Activated CD4-positive, alpha-beta T cell treated with anti-CD3 and anti-CD28 coated beads, Interleukin-2, amount 50 U/mL, for 4 hours (primary cell): ENCODE results near the gene CCDC120.

Experiments
- DNase-seq, 2 experiments: peaks; one replicate each; pipeline ENCODE4 v3.0.0-alpha.2; 2020

CCDC120 gene

GRCh38 chrX:49061916-49062315 is 3.1 kb downstream of the CCDC120 start:
- DNase-seq, result no peak

GRCh38 chrX:49063715-49064114 is 4.9 kb downstream of the CCDC120 start:
- no peak for DNase-seq

- no peak for DNase-seq
These were observed 5.5 kb downstream of the CCDC120 start for GRCh38 chrX:49064303-49064702.

- DNase-seq, result no peak
These were observed 5.9 kb downstream of the CCDC120 start for GRCh38 chrX:49064735-49065134.

- no peak for DNase-seq
These were observed 7.5 kb downstream of the CCDC120 start for GRCh38 chrX:49066278-49066677.

- DNase-seq, result no peak
These were observed 7.9 kb downstream of the CCDC120 start for GRCh38 chrX:49066690-49067089.

GRCh38 chrX:49067285-49068120 is 8.7 kb downstream of the CCDC120 start:
- DNase-seq, result no peak

DNA sequence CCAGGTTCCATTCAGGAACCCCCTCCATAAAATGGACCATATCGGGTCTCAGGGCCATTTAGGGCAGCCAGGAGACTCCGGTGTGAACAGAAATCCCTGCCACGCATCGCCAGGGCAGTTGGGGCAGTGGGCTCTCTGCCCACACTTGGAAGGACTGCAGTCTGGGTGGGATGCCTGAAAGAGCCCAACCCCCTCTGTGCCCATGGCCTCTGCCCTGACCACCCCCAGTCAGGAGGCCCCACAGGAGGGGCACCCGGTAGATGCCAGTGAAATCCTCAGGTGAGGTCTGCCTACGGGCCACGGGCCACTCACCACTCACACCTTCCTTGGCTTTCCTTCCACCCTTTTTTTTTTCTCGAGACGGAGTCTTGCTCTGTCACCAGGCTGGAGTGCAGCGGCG is 10.2 kb downstream of the CCDC120 start:
- DNase-seq, result no peak

DNA sequence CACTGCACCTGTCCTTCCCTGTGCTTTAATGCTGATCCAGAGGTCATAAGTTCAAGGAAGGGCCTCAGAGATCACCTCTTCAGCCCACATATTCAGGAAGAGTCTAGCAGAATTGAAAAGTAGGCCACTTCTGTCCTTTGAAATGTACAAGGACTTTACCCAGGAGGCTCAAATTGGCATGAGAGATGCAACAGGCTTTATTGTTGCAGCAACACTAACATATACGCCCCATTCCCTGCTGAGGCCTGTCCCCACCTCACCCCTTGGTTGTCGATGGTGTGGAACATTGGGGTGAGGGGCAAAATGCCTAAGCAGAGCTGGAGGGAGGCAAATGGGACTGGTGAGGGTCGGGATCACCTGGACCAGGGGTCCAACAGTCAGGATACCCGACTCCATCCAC is 12.2 kb downstream of the CCDC120 start:
- DNase-seq, result no peak

DNA sequence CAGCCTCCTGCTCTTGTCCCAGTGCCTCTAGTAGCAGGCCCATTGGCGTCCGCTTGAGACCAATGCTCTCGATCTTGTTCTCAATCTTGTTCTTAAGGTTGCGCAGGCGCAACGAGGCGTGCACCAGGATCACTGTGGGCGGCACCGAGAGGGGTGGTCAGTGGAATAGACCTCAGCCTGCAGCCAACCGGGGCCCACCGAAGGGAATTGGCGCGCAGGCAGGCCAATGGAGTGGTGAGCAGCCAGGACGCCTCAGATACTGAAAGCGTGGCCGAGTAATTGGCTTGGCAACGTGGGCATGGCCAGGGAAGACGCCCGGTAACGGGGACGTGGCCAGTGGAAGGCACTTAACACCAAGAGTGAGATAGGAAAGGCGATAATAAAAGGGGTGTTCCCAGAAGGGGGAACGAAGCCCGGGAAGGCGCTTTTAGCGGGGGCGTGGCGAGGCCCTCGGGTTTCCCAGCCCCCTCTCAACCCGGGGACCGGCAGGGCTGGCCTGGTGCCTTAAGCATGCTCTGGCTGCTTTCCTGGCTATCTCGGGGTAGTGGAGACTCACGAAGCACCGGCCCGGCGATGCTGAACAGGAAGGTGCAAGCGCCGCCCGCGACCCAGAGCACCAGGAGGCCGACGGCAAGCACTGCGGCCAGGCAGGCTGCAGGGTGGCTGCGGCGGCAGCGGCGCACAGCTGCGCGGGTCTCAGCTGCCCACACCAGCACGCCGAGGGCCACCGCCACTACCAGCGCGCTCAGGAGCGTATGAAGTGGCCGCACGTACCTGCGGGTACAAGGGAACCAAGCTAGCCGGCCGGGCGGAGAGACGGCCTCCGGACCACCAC is 13.3 kb downstream of the CCDC120 start:
- no peak for DNase-seq

GRCh38 chrX:49072712-49073095 is 13.9 kb downstream of the CCDC120 start:
- no peak for DNase-seq

DNA sequence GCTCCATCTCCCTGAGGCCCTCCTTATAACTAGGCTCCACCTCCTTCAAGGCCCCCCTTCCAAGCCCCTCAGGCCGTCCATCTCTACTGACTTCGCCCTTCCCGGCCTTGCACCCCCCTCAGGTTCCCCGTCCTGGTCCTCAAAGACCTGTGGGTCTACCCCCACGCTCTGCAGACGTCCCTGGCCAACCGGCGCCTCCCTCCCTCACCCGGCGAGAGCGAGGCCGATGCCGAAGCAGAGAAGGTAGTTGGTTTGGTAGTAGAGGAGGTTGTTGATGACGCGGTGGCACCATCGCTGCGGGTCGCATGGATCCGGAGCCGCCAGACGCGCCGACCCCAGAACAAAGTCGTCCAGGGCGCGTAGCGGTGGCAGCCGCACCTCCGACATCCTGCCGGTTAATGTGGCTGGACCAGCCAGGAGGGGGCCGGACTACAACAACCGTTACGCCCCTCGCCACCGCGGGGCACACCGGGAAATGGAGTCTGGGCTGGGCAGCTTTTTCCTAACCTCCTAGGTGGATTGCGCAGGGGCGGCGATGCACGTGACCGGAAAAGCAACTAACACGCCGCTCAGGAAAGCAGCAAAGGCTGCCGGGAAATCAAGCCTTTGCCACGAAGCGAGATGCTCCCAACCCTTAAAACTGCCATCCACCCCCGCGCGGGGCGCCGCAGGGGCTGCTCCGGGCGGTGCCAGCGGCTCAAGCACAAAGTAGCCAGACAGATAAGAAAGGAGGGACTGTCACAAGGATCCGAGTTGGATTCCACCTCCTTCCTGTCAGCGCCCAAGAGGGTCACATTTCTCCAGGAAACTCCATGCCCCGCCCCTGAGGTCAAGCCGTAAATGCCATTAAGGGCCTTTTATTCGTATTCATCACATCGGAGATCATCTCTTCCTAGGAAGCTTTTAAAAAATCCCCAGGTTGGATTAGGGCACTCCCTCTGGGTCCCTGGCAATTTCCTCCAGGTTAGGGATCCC is 15.1 kb downstream of the CCDC120 start, which contains the start of gene PRAF2:
PRAF2 (minus strand) TSS at position 402 of the 975 bp plus-strand sequence; CDS start at position 387, 15 bp downstream.
- DNase-seq, result peak; percentile 85 to 88

GRCh38 chrX:49075347-49075746 is 16.5 kb downstream of the CCDC120 start:
- DNase-seq, result no peak

DNA sequence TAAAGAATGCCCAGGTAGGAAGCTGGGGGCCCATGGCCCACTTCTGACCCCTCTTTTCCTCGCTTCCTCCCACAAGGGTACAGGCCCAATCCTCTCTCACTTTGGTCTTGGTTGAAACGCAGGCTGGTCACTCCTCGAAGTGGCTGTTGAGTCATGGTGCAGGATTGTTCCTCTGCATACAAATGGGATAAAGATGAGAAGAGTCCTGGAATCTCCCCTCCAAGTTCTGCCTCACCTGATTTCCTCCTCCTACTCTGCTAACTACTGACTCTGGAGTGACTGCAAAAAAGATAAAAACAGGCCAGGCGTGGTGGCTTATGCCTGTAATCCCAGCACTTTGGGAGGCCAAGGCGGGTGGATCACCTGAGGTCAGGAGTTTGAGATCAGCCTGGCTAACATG is 19.1 kb downstream of the CCDC120 start:
- no peak for DNase-seq

DNA sequence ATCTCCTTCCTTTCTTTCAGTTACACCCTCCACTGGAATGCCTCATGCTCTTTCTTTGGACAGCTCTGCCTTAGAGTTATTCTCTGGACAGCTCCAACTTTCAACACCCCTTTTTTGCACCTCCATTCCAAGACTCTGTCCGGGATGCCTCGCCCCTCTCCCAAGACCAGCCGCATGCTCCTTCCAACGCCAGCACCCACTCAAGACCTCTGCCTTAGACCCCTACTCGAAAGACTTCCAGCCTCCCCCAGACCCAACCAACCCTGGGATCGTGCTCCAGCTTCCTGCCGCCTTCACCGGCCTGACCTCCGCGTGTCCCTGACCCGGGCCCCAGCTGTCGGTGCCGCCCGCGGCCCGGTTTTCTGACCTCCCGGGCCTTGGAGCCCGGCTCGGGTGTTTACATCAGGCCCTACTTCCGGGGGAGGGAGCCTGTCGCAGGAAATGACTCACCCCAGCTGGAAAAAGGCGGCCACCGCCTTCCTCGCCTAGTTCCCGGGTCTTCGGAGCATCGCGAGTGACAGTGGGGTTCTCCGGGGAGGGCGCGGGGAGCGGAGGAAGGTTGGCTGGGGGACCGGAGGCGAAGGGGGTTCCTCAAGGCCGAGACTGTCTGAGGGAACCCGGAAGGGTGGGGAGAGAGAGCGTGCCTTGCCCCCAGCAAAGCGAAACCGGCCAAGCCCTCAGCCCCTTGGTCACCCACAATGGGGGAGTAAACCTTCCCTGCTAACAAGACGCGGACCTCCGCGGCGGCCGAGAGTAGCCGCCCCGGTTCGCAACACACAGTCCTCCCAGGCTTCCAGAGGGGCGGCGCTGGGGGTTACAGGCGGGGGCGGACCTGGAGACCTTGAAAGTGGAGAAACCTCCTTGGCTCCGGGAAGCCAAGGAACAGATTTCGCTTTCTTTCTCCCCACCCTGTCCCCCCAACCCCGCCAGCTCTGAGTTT is 21.0 kb downstream of the CCDC120 start, which contains the start of gene WDR45:
WDR45 (minus strand) TSS at position 399 of the 940 bp plus-strand sequence. CDS start 1,792 bp downstream, outside the sequence.
- DNase-seq, result peak; percentile 63 to 65

DNA sequence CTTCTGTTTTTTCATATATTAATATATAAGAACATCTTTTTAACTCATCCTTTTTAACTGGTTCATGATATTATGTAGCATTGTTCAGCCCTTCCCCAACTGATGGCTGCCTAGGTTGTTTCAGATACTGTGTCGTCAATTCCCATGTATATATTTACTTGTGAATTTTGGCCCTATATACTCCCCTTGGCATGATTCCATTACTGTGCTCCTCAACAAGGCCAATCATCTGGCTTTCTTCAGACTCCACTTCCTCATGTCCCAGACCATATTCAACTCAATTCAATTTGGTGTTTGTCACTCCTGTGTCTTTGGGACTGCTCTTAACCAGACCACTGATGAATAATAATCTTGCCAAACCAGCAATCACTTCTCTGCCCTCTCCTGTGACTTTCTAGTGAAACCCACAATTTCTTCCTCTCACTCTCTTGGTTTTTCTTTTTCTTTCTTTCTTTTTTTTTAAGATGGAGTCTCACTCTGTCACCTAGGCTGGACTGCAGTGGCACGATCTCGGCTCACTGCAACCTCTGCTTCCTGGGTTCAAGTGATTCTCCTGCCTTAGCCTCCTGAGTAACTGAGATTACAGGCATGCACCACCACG is 23.6 kb downstream of the CCDC120 start:
- no peak for DNase-seq

DNA sequence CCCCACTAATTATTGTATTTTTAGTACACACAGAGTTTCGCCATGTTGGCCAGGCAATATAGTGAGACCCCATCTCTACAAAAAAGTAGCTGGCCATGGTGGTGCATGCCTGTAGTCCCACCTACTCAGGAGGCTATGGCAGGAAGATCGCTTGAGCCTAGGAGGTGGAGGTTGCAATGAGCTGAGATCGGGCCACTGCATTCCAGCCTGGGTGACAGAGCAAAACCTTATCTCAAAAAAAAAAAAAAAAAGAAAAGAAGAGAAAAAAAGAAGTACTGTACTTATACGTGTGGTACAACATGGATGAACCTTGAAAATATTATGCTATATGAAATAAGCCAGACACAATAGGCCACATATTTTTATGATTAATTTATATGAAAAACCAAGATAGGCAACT is 30.8 kb downstream of the CCDC120 start:
- no peak for DNase-seq

GRCh38 chrX:49096419-49096818 is 37.6 kb downstream of the CCDC120 start:
- DNase-seq, result no peak

DNA sequence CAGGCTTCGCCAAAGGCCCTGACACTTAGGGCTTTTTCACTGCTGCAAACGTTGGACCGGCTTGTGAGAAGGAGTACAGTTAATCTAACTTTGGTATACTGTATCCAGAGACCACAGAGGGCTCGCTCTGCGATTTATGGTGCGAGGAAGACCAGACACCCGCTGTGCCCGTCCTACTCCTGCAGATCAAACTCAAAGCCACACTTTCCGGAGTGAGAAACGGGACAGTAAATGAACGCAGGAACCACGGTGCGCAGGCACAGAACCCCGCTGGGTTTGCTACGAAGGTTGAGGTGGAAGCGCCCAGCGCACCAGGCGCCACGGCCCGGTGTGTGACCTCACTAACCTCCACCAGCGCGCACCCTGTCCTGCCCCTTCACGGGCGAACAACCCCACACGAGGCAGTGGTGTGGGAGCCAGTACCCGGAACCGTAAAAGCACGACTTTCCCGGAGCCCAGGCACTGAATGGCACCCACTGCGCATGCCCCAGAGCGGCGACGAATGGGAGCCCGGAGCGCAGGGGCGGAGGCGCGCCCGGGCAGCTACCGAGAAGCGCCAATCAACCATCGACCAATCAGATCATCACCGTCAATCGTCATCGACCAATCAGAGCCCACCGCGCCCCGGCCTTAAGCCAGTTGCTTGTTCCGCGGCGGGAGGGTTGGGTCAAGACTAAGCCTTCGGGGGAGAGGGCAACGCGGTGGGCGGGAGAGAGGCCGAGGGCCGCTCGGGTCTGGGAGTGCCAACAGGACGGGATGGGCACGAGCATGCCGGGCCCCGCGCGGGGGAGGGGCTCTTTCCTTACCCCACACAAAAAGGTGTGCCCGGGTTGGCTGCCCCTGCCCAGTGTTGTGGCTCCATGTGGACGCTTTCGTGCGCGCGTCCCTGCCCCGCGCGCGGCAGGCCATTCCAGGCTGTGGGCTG is 42.2 kb downstream of the CCDC120 start:
- peak; percentile 77 to 83 for DNase-seq

GRCh38 chrX:49101629-49101984 is 42.8 kb downstream of the CCDC120 start:
- no peak for DNase-seq
